GM12872 (cell line): Measurements from ENCODE around the gene CTNNA3.

Source experiments
- TF ChIP-seq, protein P1 (sequence below): IDR thresholded peaks from 3 replicates; pipeline ENCODE4 v1.5.1; 2011; ENCODE audit warnings: low read depth, mild to moderate bottlenecking, low read length, moderate library complexity; ENCODE audit not compliant: insufficient read depth

The CTNNA3 gene

GRCh38 chr10:66782144-66782543, 913.9 kb downstream of the CTNNA3 start:
- TF ChIP-seq, protein P1, sequence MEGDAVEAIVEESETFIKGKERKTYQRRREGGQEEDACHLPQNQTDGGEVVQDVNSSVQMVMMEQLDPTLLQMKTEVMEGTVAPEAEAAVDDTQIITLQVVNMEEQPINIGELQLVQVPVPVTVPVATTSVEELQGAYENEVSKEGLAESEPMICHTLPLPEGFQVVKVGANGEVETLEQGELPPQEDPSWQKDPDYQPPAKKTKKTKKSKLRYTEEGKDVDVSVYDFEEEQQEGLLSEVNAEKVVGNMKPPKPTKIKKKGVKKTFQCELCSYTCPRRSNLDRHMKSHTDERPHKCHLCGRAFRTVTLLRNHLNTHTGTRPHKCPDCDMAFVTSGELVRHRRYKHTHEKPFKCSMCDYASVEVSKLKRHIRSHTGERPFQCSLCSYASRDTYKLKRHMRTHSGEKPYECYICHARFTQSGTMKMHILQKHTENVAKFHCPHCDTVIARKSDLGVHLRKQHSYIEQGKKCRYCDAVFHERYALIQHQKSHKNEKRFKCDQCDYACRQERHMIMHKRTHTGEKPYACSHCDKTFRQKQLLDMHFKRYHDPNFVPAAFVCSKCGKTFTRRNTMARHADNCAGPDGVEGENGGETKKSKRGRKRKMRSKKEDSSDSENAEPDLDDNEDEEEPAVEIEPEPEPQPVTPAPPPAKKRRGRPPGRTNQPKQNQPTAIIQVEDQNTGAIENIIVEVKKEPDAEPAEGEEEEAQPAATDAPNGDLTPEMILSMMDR = no peak

DNA sequence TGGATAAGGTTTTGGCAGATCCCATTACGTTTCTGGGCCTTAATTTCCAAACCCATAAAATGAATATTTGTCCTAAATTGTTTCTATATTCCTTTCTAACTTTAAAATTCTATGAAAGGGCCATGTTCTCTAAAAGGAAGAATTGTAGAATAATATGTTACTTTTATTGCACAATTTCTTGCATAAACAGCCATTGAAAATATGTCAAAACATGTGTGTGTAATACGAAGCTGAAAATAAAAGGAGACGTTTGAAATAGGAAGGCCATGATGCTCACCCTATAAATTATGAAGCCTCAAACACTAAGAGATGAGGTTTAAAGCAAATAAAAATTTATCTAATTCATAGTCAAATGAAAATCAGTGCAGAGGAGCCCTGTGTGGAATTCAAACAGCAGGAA, 915.2 kb downstream of the CTNNA3 start:
- TF ChIP-seq, protein P1 = no peak

DNA sequence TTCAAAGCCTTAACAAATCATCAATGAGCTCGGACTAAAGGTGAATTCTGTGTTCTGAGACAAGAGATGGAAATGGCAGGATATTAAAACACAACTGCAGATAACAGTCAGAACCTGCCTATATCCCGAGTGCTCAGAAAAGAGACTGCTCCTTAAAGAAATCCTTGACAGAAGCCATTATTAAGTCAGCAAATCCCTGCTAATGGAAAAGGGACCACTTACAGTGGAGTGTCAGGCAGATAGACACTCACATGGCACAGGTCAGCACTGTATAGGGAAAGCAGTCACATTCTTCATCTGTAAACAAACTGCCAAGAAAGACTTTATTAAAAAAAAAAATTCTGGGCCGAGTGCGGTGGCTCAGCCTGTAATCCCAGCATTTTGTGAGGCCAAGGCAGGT, 917.6 kb downstream of the CTNNA3 start:
- TF ChIP-seq, protein P1 = no peak

DNA sequence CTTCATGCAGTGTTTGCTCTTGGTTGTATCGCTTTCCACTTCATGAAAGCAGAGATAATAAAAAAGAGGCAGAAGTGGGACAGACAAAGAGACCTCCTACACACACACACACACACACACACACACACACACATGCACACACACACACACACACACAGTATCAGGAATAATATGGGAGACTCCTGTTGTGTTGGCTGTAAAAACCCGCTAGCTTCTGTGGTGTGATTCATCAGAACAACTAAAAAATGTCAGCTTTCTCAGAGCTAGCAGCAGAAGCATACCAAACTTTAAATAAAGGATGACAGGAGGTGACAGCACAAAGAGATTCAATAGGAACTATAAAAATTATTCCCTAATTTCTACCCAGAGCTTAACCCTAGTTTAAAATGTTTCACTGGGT, 918.3 kb downstream of the CTNNA3 start:
- TF ChIP-seq, protein P1 = no peak

- TF ChIP-seq, protein P1 = no peak
These were observed 922.5 kb downstream of the CTNNA3 start for GRCh38 chr10:66773472-66773817.

DNA sequence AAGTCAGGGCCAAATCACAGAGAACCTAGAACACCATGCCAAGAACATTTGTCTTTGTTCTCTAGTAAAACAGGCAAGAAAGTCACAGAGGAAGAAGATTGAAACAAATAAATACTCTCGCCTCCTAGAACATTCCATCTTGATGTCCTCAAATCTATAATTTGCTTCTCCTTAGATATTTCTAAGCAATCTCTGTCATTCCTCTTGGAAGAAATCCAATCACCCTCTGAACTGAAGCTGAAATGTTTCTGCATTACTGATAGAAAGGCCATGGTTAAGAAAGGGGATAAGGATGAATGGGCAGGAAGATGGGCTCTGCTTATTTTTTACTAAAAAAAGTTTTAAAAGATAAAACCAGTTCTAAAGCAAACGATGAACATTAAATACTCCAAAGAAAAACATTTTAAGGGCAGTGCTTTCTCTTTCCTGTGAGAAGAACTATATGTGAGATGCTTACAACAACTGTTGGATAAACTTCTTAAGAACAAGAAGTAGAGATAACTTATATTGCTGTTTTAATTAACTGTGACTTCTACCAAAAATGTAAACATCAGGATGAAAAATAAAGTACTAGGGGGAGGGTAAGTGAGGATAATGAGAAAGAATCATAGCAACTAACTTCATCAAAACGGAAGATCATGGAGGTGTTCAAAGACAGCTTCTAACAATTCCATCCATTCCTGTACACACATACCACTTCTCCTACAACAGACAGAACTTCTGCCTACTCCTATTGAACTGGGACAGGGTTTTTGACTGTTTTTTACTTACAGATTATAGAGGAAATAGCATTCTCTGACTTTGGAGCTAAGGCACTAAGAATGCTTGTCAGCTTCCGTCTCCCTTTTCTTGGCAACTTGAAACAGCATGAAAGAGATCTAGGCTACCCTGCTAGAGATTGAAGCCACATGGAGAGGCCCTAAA, 923.2 kb downstream of the CTNNA3 start:
- TF ChIP-seq, protein P1 = no peak

DNA sequence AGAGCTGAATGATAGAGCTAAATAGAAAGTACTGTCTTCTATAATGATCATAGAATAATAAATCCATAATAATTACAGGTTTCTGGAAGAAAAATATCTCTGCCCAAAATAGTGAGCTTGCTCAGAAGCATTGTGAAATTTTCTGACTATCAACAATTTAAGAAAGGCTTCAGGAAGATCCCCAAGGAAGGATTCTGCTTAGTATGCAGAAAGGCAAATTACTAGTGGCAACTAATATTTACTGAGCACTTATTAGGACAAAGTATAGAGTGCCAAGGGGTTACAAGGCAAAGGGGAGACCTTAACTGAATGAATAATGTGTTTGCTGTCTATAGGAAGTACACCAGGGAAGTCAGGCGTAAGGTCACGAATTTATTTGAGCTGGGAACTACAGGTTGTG, 928.3 kb downstream of the CTNNA3 start:
- TF ChIP-seq, protein P1 = no peak
